NCI-H526 (cell line): ENCODE measurements around the gene GXYLT1.
A peak's percentile ranks its signal among the peaks of the same experiment; 100 is the strongest.
"Not testable (repeated sequence)": the region's sequence is repeated elsewhere in the genome, so short reads cannot be mapped to it uniquely, and the experiment has no call there.

Experiments
- DNase-seq, 2 experiments: peaks; one replicate each; lab custom pipeline; 2025; lab: John Stamatoyannopoulos, UW

GXYLT1 gene

DNA sequence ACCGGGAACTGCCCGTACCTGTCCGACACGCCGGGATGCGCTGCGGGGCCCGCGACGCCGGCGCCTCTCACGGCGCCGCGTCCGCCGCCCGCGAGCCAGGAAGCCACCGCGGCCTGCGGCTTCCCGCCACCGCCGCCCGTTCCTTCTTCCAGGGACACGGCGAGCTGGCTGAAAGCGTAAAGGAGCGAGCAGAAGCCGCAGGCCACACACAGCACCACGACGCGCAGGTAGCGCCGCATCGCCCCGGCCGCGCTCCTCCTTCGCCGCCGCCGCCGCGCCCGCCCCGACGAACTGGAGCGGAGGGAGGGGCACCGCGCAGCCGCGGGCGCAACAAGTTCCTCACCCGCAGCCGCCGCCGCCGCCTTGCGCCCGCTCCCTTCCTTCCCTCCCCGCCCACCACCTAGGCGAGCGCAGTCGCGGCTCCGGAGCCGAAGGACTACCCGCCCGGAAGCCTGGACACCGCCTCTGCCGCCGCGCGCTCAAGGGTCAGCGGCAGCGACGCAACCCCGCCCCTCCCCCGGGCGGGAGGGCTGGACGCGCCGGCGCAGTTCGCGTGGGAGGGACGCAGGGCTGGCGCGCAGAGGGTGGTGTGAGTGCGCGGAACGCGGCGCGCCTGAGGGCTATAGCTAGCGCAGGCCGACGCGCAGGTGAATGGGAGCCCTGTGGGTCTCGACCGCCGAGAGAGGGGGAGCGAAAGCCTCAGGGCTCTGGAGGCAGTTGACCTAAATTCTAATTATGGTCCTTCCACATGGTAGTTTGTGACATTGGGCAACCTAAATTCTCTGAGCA, at the start of gene GXYLT1:
GXYLT1 (minus strand) TSS at position 467 of the 789 bp plus-strand sequence; CDS start at position 239, 228 bp downstream.
- DNase-seq, result peak; percentile 79 to 96

GRCh38 chr12:42192686-42193085, 48.0 kb upstream of the GXYLT1 start:
- no peak for DNase-seq

DNA sequence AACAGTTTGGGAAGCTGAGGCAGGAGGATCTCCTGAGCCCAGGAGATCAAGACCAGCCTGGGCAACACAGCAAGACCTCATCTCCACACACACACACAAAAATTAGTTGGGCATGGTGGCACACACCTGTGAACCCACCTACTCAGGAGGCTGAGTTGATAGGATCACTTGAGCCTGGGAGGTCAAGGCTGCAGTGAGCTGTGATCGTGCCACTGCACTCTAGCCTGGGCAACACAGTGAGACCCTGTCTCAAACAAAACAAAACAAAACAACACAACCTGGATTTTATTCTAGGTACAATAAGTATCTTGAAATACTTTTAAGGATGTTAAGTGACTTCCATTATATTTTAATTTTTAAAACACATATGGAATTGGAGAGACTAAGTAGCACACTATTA, 47.6 kb upstream of the GXYLT1 start:
- no peak for DNase-seq

GRCh38 chr12:42190376-42190775, 45.7 kb upstream of the GXYLT1 start:
- DNase-seq, result no peak

DNA sequence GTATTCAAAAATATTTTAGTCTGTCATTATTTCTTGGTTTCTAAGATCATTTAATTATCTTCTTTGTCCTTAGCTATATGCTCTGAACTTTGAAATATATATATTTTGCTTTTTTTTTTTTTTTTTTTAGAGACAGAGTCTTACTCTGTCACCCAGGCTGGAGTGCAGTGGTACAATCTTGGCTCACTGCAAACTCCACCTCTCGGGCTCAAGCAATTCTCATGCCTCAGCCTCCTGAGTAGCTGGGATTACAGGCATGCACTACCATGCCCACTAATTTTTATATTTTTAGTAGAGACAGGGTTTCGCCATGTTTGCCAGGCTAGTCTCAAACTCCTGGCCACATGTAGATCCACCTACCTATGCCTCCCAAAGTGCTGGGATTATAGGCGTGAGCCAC, 43.6 kb upstream of the GXYLT1 start:
- not testable (repeated sequence) for DNase-seq

GRCh38 chr12:42187799-42188198, 43.1 kb upstream of the GXYLT1 start:
- no peak for DNase-seq

DNA sequence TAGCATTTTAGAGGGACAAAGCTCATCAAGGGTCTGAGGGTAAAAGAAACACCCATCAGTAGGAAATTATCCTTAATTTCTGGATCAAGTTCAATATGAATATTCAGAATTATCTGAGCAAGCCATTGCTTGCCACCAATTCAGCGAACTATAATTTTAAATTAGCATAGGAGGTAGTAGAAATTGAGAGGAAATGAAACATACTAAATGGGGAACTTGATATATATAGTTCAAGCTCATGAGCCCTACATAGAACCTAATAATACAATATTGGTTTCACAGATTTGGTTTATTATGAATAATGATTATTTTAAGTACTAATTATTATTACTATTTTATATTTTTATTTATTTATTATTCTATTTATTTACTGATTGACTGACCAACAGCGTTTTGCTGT, 42.1 kb upstream of the GXYLT1 start:
- DNase-seq, result no peak

DNA sequence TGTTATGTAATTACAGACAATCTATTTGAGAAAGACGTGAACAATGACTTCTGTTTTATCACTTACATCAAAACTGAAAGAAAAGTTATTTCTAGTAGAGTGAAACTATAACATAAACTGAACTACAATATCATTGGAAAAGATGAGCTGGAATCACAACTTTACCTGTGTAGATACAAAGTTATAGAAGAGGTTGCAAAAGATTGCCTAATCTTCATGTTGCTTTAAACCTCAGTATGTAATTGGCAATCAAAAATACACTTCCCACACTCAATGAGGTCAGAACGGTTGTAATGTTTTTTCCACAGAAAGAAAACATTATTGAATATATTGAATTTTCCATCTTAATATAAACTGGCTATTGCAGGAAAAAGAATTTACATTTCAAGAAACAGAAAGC, 37.7 kb upstream of the GXYLT1 start:
- DNase-seq, result no peak

DNA sequence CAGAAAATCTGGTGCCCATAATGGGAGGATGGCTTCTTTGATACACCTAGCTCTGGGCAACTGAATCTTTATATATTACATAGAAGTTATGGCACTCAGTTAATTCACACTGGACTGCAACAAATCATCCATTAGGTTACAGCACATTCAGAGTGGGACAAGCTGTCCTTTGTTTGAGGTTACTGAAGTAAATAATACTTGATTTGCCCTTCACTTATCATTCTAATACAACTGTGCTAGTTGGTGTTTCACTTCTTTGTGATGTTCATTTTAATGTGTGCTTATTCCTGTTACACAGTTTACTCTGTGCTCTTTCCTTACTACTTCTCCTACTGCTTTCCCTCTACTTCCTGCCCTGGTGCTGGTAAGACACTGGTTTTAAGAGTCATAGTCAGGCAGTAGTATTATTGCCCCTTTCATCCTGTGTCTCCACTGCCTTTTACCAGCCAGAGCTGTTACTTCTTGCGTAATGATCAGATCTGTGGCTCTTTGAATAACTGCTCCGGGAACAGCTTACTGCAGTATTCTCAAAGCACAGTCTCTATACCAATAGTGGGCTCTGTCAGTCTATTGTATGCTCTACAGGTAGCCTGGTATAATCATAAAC, 36.4 kb upstream of the GXYLT1 start:
- peak; percentile 2 to 49 for DNase-seq

- no peak for DNase-seq
Measured at GRCh38 chr12:42178101-42178500, 33.4 kb upstream of the GXYLT1 start.

- DNase-seq, result no peak
Measured at GRCh38 chr12:42174978-42175377, 30.3 kb upstream of the GXYLT1 start.

DNA sequence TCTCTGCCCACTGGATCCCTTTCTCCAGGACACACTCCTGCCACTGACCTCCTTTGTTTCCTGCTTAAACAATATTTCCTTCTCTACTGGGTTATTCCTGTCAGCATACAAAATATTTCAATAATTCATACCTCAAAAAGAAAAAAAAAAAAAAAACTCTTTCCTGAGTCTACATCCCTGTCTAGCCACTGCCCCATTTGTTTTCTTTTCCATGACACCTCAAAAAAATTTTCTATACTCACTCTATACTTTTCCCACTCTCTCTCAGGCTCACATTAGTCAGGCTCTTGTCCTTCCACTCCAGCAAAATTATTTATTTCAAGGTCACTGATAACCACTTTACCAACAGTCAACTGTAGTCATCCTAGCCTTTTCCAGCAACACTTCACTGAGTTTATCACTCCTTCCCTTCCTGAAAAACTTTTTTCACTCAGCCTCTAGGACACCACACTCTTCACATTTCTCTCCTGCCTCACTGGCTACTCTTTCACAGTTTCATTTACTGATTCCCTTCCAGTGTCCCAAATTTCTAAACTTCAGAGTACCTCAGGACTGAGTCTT, 29.4 kb upstream of the GXYLT1 start:
- no peak for DNase-seq

DNA sequence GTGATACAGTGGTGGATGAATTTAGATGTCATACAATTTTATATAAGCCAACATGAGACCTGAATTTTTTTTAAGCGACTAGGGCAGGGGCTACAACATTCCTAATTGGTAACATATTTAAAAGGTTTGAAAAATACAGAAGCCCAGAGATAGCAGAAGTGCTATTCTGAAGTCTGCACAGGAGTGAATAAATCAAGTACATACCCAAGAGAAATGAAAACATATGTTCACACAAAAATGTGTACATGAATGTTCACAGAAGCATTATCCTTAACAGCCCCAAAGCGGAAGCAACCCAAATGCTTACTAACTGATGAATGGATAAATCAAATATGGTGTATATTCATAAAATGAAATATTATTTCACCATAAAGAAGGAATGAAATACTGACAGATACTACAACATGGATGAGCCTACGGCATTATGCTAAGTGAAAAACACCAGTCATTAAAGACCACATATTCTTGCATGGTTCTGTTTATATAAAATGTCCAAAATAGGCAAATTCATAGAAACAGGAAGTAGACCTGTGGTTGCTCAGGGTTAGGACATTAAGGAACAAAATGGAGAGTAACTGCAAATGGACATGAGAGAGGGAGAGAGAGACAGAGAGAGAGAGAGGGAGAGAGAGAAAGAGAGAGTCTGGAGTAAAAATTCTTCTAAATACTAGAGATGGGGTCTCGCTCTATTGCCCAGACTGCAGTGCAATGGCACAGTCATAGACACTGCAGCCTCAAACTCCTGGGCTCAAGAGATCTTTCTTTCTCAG, 28.0 kb upstream of the GXYLT1 start:
- no peak for DNase-seq

GRCh38 chr12:42167711-42168110, 23.0 kb upstream of the GXYLT1 start:
- DNase-seq, result no peak

- no peak for DNase-seq
Measured at GRCh38 chr12:42166501-42166900, 21.8 kb upstream of the GXYLT1 start.

GRCh38 chr12:42163913-42164312, 19.2 kb upstream of the GXYLT1 start:
- DNase-seq, result no peak

DNA sequence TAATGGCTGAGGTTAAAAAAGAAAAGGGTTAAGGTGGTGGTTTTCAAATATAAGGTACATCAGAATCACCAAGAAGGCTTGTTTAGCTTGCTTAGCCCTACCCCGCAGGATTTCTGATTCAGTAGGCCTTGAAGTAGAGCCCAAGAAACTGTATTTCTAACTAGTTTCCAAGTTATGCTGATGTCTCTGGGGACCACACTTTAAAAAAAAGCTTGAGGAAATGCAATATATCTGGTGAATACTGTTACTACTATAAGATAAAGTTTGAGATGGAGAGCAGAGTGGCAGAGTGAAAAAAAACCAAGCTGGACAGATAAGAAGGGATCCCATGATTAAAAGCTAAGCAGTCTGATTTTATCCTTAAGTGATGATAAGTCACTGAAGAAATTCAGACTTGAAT, 18.3 kb upstream of the GXYLT1 start:
- no peak for DNase-seq

GRCh38 chr12:42162193-42162592, 17.5 kb upstream of the GXYLT1 start:
- DNase-seq, result no peak

DNA sequence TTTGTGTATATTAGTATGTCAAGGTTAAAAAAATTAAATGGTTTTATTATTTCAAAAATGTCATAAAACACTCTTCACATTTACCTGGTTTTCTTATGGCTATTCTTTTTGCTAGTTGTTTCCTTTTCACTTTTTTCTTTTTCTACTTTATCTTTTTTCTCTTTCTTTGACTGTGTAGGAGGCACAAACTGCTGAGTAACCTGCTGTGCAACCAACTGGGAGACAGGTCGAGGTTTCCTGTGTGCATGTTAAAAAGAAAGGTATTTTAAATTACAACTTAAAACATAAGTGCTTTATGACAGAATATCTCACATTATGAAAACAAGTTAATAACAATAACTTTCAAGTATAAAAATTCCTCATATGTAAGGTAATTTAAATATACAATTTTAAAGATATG, 16.9 kb upstream of the GXYLT1 start:
- no peak for DNase-seq

GRCh38 chr12:42156232-42156631, 11.6 kb upstream of the GXYLT1 start:
- DNase-seq, result no peak

DNA sequence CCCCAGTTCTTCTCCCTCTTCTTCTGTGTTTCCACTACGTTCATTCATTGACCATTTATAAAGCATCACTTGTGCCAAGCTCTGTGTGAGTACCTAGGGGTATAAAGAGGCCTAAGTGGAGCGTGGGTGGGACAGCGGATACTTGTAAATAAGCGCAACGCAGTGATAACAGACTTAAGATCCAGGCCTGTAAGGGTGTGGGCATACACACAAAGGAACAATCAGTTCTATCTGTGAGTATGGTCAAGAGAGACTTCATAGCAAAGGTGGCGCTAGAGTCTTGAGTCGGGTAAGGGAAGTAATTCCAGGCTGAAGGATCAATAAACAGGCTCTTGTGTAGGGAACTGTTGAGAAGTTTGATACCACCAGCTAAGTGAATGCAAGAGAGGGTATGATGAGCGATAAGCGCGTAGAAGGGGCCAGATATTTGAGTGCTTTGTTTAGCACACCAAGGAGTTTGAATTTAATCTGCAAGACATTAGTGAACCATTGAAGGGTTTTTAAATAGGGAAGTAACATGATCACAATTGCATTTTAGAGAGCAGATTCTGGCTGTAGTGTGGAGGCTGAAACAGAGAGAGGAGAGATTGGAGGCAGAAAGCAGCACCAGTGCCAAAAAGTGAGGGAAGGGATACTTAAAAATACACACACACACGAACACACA, 1.0 kb upstream of the GXYLT1 start:
- peak; percentile 11 to 12 for DNase-seq

GRCh38 chr12:42145197-42145549, 499 bp upstream of the GXYLT1 start:
- peak; percentile 12 to 46 for DNase-seq
